Panc1 (cell line): ENCODE measurements around the gene TAOK1. TPM values are rescaled to one million over a fixed set of nuclear protein-coding genes. Genes with fewer than 3 reads are reported as not detected.
A peak's percentile ranks its signal among the peaks of the same experiment; 100 is the strongest.

Experiments
- ATAC-seq: fragments of 200-7000 bp; cut with Tn5 transposase; 2 replicates; pipeline ENCODE4 v1.9.1; 2020; ENCODE audit warnings: mild to moderate bottlenecking, moderate library complexity
- BruUV-seq: library from RNA; stranded (reverse); fragments of 400-500 nt; replicated peaks from 2 replicates; lab custom pipeline; 2021; lab: Mats Ljungman, UMichigan
- CTCF ChIA-PET: fragments of 300-600 bp; sonication (Branson Sonifier 250); formaldehyde crosslinking; loops from one replicate; lab custom pipeline; 2022; ENCODE audit warnings: antibody characterized with exemption; lab: Charles Lee
- POLR2A ChIA-PET: fragments of 300-600 bp; sonication (Branson Sonifier 250); formaldehyde crosslinking; loops from one replicate; lab custom pipeline; 2022; ENCODE audit warnings: antibody characterized with exemption; lab: Charles Lee
- DNase-seq: peaks from one replicate; pipeline ENCODE4 v3.0.0-alpha.2; 2010; ENCODE audit warnings: low read depth, low spot score
- H3K27ac ChIP-seq: 2 replicates; pipeline ENCODE4 v1.5.1; 2011; ENCODE audit warnings: mild to moderate bottlenecking, low read length, inconsistent platforms
- H3K27me3 ChIP-seq: fragments of 200-500 bp; sonication (Bioruptor generic); 2 replicates; pipeline ENCODE4 v1.6.0; 2014; ENCODE audit warnings: low read length, inconsistent platforms; ENCODE audit not compliant: control insufficient read depth, insufficient read depth
- H3K36me3 ChIP-seq: fragments of 200-500 bp; sonication (Bioruptor generic); 2 replicates; pipeline ENCODE4 v1.5.1; 2014; ENCODE audit warnings: inconsistent platforms, mild to moderate bottlenecking, low read length, moderate library complexity; ENCODE audit not compliant: control insufficient read depth, insufficient read depth
- H3K4me1 ChIP-seq: 2 replicates; pipeline ENCODE4 v1.5.1; 2011; ENCODE audit warnings: inconsistent platforms, mild to moderate bottlenecking, low read length, moderate library complexity; ENCODE audit not compliant: control insufficient read depth, insufficient read depth
- H3K4me3 ChIP-seq, 2 experiments: 2 replicates each; pipeline ENCODE4 v1.5.1; 2011 to 2012; ENCODE audit warnings: low read depth in 2 of 2, low read length in 2 of 2, mild to moderate bottlenecking in 2 of 2, inconsistent platforms in 1 of 2, moderate library complexity in 1 of 2
- H3K9me3 ChIP-seq: fragments of 200-500 bp; sonication (Bioruptor generic); 2 replicates; pipeline ENCODE4 v1.5.1; 2014; ENCODE audit warnings: low read depth, mild to moderate bottlenecking, inconsistent platforms, low read length, moderate library complexity; ENCODE audit not compliant: control insufficient read depth, insufficient read depth
- POLR2AphosphoS5 ChIP-seq: IDR thresholded peaks from 2 replicates; pipeline ENCODE4 v1.6.1; 2012; ENCODE audit warnings: mild to moderate bottlenecking, low read depth, low read length, moderate library complexity
- REST ChIP-seq, 2 experiments: IDR thresholded peaks; 2 replicates each; pipeline ENCODE4 v1.6.1; 2011 to 2012; ENCODE audit warnings: low read depth in 2 of 2, control low read depth in 1 of 2, low read length in 1 of 2, mild to moderate bottlenecking in 1 of 2, moderate library complexity in 1 of 2; ENCODE audit not compliant: insufficient read depth in 1 of 2
- SIN3A ChIP-seq: IDR thresholded peaks from 2 replicates; pipeline ENCODE4 v1.6.1; 2012; ENCODE audit warnings: low read depth, mild to moderate bottlenecking, low read length, moderate library complexity, borderline replicate concordance; ENCODE audit not compliant: insufficient read depth
- TCF7L2 ChIP-seq: IDR thresholded peaks from 2 replicates; pipeline ENCODE4 v1.6.1; 2011; ENCODE audit warnings: mild to moderate bottlenecking, low read depth, low read length, inconsistent platforms
- in situ Hi-C: cut with HindIII; loops from 2 replicates; pipeline ENCODE4 v1.10.0; 2016; ENCODE audit warnings: low sequenced_read_pairs, low pct_unique_long_range_greater_than_20kb
- intact Hi-C: fragments of 100-400 bp; cut with micrococcal nuclease; formaldehyde crosslinking; loops from one replicate; pipeline ENCODE4 v1.10.0; 2022; ENCODE audit not compliant: unreplicated experiment
- total RNA-seq: library from RNA; stranded (reverse); gene quantifications from one replicate; pipeline ENCODE4 v1.2.1, GENCODE V29; 2021; ENCODE audit not compliant: unreplicated experiment
- TF ChIP-seq, protein P1 (sequence below): fragments of 450-650 bp; IDR thresholded peaks from 2 replicates; pipeline ENCODE4 v1.5.1; 2017; ENCODE audit warnings: mild to moderate bottlenecking

TAOK1 gene
- total RNA-seq, 1 experiment from 2014 or later = 111 TPM

- H3K36me3 ChIP-seq = no peaks in the 10 kb centered on the region
- TF ChIP-seq POLR2AphosphoS5 = no peak
- no peak overlapping the region for H3K4me3 ChIP-seq
- H3K4me1 ChIP-seq = peaks cover 7% of the 10 kb centered on the region
- H3K27me3 ChIP-seq = no peaks in the 10 kb centered on the region
- ATAC-seq (no peak), DNase-seq (no peak)
- in situ Hi-C loops (no loop called here), intact Hi-C loops (no loop called here)
- ChIA-PET CTCF (interaction anchor here (1.8 kb wide), 1 partner anchor 44 kb away, joined by 9 read pairs; no protein-coding TSS in a partner anchor), POLR2A (no interaction called here)
- no peak overlapping the region for H3K27ac ChIP-seq
- BruUV-seq = TSS peak; percentile 87
- H3K9me3 ChIP-seq = no peaks in the 10 kb centered on the region
Measured at GRCh38 chr17:29573558-29573869, 183.4 kb downstream of the TAOK1 start.

DNA sequence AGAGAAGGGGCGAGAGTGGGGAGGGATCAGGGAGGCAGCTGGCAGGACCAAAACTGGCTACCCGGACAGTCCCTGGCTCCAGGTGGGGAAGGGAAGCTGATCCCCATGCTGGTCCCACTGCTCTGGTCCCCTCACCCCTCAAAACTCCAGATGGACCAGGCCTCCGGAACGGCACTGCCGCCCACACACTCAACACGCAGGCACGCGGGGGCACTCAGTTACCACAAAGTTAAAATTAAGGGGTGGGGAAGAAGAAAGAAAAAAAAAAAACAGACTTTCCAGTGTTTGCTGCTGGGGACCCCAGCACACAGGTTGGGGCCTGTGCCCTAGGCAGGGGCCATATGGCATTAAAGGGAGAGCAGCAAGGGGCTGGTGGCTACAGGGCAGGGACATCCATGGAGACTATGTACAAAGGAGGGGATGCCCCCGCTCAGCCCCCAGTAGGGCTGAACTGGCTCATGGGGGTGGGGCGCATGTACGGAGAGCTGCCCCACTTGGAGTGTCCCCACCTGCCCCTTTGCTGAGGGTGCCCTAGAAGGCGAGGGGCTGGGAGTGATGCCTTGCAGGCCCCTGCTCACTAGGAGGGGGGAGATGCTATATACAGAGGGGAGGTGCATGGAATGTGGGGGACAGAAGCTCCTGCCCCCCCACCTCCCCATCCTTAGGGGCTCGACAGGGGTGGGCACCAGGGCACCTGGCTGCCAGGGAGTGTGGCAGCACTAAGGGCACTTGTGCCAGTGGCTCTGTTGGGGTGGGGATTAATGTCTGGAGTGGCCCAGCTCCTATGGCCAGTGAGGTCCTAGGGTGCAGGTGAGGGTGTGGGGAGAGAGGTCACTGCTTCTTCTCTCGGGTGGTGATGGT is 183.9 kb downstream of the TAOK1 start:
- TF ChIP-seq, protein P1, sequence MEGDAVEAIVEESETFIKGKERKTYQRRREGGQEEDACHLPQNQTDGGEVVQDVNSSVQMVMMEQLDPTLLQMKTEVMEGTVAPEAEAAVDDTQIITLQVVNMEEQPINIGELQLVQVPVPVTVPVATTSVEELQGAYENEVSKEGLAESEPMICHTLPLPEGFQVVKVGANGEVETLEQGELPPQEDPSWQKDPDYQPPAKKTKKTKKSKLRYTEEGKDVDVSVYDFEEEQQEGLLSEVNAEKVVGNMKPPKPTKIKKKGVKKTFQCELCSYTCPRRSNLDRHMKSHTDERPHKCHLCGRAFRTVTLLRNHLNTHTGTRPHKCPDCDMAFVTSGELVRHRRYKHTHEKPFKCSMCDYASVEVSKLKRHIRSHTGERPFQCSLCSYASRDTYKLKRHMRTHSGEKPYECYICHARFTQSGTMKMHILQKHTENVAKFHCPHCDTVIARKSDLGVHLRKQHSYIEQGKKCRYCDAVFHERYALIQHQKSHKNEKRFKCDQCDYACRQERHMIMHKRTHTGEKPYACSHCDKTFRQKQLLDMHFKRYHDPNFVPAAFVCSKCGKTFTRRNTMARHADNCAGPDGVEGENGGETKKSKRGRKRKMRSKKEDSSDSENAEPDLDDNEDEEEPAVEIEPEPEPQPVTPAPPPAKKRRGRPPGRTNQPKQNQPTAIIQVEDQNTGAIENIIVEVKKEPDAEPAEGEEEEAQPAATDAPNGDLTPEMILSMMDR = no peak
- TF ChIP-seq TCF7L2 (no peak), SIN3A (no peak)
- DNase-seq = no peak
- H3K9me3 ChIP-seq = no peaks in the 10 kb centered on the region
- no peaks in the 10 kb centered on the region for H3K36me3 ChIP-seq
- H3K4me3 ChIP-seq = no peak overlapping the region
- H3K27me3 ChIP-seq = no peaks in the 10 kb centered on the region
- no peak overlapping the region for H3K27ac ChIP-seq
- ChIA-PET CTCF (interaction anchor here (1.8 kb wide), 1 partner anchor 44 kb away, joined by 9 read pairs; no protein-coding TSS in a partner anchor), POLR2A (no interaction called here)
- in situ Hi-C loops (no loop called here), intact Hi-C loops (no loop called here)
- ATAC-seq = peak; percentile 8
- H3K4me1 ChIP-seq = peaks cover 4% of the 10 kb centered on the region
- no TSS peak for BruUV-seq

GRCh38 chr17:29574732-29575510 is 184.8 kb downstream of the TAOK1 start:
- Histone ChIP-seq H3K4me1 (no peaks in the 10 kb centered on the region), H3K9me3 (no peaks in the 10 kb centered on the region), H3K36me3 (no peaks in the 10 kb centered on the region), H3K4me3 (no peak overlapping the region), H3K27me3 (no peaks in the 10 kb centered on the region), H3K27ac (no peak overlapping the region)
- in situ Hi-C loops (no loop called here), intact Hi-C loops (no loop called here)
- ChIA-PET CTCF (no interaction called here), POLR2A (no interaction called here)
- DNase-seq (no peak), ATAC-seq (peak; percentile 38)
- BruUV-seq = no TSS peak
- TF ChIP-seq TCF7L2 = no peak
- TF ChIP-seq, protein P1 = no peak
- TF ChIP-seq POLR2AphosphoS5 = no peak
- no peak for TF ChIP-seq REST (IDR thresholded peaks at IDR 0.05; ENCODE audit: insufficient read depth in 1 of 2, low read depth in 2 of 2, low read length in 1 of 2)
- TF ChIP-seq SIN3A = no peak
